CD4-positive, alpha-beta T cell treated with Interferon gamma for 1 hour (primary cell): ENCODE measurements around the gene NIPAL1.
A peak's percentile ranks its signal among the peaks of the same experiment; 100 is the strongest.
"Not testable (repeated sequence)": the region's sequence is repeated elsewhere in the genome, so short reads cannot be mapped to it uniquely, and the experiment has no call there.

Experiments
- DNase-seq: peaks from one replicate; pipeline ENCODE4 v3.0.0-alpha.2; 2020

Gene NIPAL1

GRCh38 chr4:48016141-48017107 is at the start of gene NIPAL1, which contains the start of gene CNGA1:
Gene NIPAL1, plus strand, starts transcription at chr4:48016772. Its CDS starts 68 bp downstream, at chr4:48016840.
Gene CNGA1, minus strand, starts transcription at chr4:48016681. Its CDS starts 63,992 bp downstream, at chr4:47952689.
- DNase-seq: peak; percentile 63

DNA sequence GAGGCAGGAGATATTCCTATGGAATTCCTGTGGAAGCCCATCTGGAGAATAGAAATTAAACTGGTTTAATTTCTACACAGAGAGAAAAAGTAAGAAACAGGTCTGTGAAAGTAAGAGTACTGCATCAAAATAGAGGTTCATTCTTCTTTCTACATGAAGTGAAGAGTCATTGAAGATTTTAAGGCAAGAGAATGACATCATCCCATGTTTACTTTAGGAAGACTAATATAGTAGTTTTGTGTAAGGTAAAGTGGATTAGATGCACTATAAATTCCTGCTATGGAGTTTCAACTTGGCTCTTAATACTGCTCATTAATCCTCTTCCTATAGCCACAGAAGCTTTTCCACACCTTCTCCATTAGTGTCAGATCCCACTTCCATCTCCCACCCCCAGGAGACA is 47.7 kb upstream of the NIPAL1 start:
- no peak for DNase-seq

DNA sequence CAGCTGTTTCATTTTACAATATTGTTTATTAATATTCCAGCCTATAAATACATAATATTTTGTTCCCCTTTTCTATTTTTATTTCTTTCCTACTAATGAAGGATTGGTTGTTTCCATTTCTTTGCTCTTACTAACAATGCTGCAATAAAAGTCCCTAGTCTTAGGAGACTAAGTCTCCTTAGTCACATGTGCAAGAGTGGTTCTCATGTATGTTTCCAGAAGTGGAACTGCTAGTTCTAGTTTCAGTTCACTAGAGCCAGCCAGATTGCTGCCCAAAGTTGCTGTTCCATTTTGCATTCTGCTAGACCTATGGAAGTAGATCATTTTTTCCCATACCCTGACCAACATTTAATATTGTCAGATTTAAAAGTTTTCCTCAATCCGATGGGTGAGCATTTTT is 44.4 kb upstream of the NIPAL1 start:
- no peak for DNase-seq

DNA sequence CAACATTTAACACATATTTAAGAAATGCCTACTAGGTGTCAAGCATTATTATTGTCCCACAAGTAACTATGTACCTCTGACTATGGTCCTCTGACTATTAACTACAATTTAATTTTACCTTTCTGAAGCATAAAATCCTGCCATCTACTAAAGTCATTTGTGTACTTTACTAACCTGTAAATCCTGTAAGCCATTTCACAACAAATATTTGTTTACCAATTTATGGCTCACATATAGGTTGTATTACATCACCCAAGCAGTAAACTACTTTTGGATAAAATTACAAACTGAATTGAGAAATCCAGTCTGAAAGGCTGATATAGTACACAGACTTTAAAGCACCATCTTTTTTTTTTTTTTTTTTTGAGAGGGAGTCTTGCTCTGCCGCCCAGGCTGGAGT is 43.9 kb upstream of the NIPAL1 start:
- DNase-seq: no peak

DNA sequence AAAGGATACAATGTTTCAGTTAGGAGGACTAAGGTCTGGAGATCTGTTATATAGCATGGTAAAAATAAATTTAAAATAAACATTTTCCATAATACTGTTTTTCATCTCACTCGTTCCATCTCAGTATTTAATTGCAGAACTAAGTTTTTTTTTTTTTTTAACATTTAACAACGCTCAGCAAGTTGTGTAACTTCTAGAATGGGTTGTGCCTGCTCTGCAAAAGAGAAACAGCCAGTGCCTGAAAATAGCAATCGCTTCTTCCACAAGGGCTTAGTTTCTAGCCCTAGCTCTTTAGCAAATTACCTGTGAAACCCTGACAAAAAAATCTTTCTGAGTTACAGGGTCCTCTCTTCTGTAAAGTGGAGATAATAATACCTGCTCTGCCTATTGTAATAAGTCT is 42.0 kb upstream of the NIPAL1 start:
- no peak for DNase-seq

GRCh38 chr4:47990145-47990544 is 26.4 kb upstream of the NIPAL1 start:
- no peak for DNase-seq

DNA sequence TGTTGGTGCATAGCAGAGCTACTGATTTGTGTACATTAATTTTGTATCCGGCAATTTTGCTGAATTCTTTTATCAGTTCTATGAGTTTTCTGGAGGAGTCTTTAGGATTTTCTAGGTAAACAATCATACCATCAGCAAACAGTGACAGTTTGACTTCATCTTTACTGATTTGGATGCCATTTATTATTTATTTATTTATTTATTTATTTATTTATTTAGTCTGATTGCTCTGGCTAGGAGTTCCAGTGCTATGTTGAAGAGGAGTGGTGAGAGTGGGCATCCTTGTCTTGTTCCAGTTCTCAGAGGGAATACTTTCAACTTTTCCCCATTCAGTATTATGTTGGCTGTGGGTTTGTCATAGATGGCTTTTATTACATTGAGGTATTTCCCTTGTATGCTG is 24.1 kb upstream of the NIPAL1 start:
- DNase-seq: not testable (repeated sequence)

DNA sequence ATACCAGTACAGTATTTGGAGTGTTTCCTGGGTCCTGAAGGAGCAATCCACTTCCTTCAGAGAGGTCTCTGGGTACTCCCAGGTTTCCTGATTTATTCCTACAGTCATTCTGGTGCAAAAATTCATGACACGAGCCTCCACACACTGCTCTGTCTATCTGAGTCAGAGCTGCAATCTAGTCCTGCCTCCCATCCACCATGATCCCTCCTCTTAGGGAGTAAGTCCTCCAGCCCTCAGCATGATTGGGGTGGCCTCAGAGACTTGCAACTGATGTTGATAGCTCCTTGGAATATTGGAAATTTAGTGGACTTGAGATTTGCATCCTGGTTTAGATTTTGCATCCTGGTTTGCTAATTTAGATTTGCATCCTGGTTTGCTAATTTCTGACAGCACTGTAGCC is 20.6 kb upstream of the NIPAL1 start:
- DNase-seq: no peak

- no peak for DNase-seq
These were observed 14.3 kb upstream of the NIPAL1 start for GRCh38 chr4:48002267-48002666.

- DNase-seq: peak; percentile 11
These were observed 13.0 kb upstream of the NIPAL1 start for GRCh38 chr4:48003568-48003967.

- no peak for DNase-seq
These were observed 10.8 kb upstream of the NIPAL1 start for GRCh38 chr4:48005781-48006180.

GRCh38 chr4:48008021-48008596 is 8.5 kb upstream of the NIPAL1 start:
- DNase-seq: no peak

DNA sequence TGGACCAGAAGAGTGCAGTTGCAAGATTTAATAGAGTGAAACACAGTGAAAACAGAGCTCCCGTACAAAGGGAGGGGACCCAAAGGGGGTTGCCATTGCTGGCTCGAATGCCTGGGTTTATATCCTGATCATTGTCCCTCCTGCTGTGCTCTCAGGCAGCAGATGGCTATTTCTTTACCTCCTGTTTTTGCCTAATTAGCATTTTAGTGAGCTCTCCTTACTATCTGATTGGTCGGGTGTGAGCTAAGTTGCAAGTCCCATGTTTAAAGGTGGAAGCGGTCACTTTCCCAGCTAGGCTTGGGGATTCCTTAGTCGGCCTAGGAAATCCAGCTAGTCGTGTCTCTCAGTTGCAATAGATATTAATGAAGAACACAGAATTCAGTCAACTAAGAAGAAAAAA is 5.7 kb upstream of the NIPAL1 start:
- not testable (repeated sequence) for DNase-seq

GRCh38 chr4:48011722-48012121 is 4.8 kb upstream of the NIPAL1 start:
- DNase-seq: no peak

- no peak for DNase-seq
These were observed 3.7 kb upstream of the NIPAL1 start for GRCh38 chr4:48012824-48013223.

DNA sequence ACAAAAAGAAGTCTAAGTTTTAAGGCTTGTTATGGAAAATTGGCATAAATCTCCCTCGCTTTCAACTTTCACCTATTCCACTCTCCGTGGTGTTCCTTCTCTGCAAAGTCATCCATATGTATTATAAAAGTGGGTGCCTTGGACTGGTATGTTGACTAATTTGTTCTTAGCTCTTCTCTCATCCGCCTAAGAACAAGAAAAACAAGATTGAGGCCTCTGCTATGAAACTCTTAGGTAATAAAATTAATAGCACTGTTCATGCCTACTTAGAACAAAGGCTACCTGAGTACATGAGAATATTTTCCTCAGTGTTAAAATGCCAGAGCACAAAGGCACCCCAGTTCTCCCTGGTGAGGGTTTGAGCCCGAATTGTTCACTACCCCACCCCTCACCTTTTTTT is 1.4 kb upstream of the NIPAL1 start:
- no peak for DNase-seq

GRCh38 chr4:48015678-48016077 is 894 bp upstream of the NIPAL1 start:
- no peak for DNase-seq

- no peak for DNase-seq
These were observed 568 bp downstream of the NIPAL1 start for GRCh38 chr4:48017108-48017571.

GRCh38 chr4:48018112-48018511 is 1.5 kb downstream of the NIPAL1 start:
- DNase-seq: no peak

GRCh38 chr4:48021100-48021499 is 4.5 kb downstream of the NIPAL1 start:
- DNase-seq: no peak

DNA sequence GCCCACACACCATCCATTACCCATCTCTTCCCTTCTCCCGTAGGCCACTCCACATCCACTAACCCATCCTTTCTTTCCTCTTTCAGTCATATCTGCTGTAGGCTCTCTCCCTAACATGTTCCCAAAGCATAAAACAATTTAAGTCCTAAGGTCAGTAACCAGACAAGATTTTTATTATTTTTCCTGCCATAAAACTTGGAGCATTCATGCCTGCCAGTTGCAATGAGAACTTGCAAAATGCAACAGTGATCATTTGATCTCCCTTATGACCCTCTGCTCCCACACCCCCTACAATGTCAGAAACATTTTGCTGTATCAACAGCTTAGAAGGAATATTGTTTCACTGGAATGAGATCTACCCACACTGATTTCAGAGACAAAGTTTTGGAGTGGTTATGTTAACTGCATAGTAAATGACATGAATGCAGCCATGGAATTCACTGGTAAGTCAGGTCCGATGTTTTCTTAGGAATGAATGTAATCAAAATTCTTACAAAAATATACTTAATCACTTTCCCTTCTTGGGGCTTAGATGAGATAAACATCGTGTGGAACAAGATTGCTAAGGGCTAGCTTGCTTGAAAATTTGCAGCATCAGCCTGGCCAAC is 5.7 kb downstream of the NIPAL1 start:
- no peak for DNase-seq

DNA sequence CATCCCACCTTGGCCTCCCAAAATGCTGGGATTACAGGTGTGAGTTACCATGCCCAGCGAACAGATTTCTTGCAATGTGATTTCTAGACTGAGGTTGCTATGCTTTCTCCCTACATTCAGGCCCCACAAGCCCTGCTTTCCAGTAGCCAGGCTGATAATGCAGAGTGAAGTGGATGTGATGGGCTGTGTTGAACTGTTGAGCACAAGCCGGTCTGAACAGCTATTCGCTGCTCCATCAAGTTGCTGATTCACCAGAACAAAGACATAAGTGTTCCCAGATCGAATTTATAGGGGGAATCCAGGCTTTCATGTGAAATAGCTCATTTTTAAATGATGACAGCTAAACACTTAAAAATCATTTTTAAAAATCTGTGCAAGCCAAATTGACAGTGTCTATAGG is 8.0 kb downstream of the NIPAL1 start:
- DNase-seq: no peak

- no peak for DNase-seq
These were observed 8.4 kb downstream of the NIPAL1 start for GRCh38 chr4:48025005-48025404.

GRCh38 chr4:48027653-48028052 is 11.1 kb downstream of the NIPAL1 start:
- no peak for DNase-seq
